Nephron (organoid): ENCODE measurements around the gene GRIK3.

Experiments
- H3K27ac Mint-ChIP-seq, 3 experiments: 2 replicates each; pipeline ENCODE4 v1.8.0; 2020; ENCODE audit warnings: mixed read lengths in 3 of 3, mild to moderate bottlenecking in 2 of 3, moderate library complexity in 1 of 3
- H3K27me3 Mint-ChIP-seq: 2 replicates; pipeline ENCODE4 v1.8.0; 2021; ENCODE audit warnings: low read depth, mild to moderate bottlenecking, moderate library complexity, mixed read lengths
- H3K36me3 Mint-ChIP-seq: 2 replicates; pipeline ENCODE4 v1.8.0; 2020; ENCODE audit warnings: low read depth, mixed read lengths
- H3K4me1 Mint-ChIP-seq: 2 replicates; pipeline ENCODE4 v1.8.0; 2020; ENCODE audit warnings: mixed read lengths
- H3K4me3 Mint-ChIP-seq, 3 experiments: 2 replicates each; pipeline ENCODE4 v1.8.0; 2020; ENCODE audit warnings: mild to moderate bottlenecking in 3 of 3, mixed read lengths in 3 of 3, moderate library complexity in 2 of 3
- H3K9me3 Mint-ChIP-seq: 2 replicates; pipeline ENCODE4 v1.8.0; 2020; ENCODE audit warnings: mixed read lengths
- CTCF ChIP-seq, 3 experiments: fragments of 200-600 bp; sonication (generic); IDR thresholded peaks; one replicate each; pipeline ENCODE4 v1.5.0; 2021; ENCODE audit warnings: antibody characterized with exemption in 3 of 3; ENCODE audit not compliant: unreplicated experiment in 3 of 3

Gene GRIK3

GRCh38 chr1:36782785-36783184 lies 251.5 kb downstream of the GRIK3 start:
- peaks cover 58% of the 10 kb centered on the region for H3K27me3 Mint-ChIP-seq
- no peak for TF ChIP-seq CTCF (IDR thresholded peaks at IDR 0.05; ENCODE audit: unreplicated experiment in 3 of 3)
- H3K9me3 Mint-ChIP-seq: no peaks in the 10 kb centered on the region
- no peaks in the 10 kb centered on the region for H3K36me3 Mint-ChIP-seq
- peaks cover 19% of the 10 kb centered on the region for H3K4me1 Mint-ChIP-seq
- no peak overlapping the region for H3K4me3 Mint-ChIP-seq
- no peak overlapping the region for H3K27ac Mint-ChIP-seq

- no peak for TF ChIP-seq CTCF (IDR thresholded peaks at IDR 0.05; ENCODE audit: unreplicated experiment in 3 of 3)
- Mint-ChIP-seq H3K27ac (no peak overlapping the region), H3K4me3 (no peak overlapping the region), H3K27me3 (peaks cover 58% of the 10 kb centered on the region), H3K36me3 (no peaks in the 10 kb centered on the region), H3K9me3 (no peaks in the 10 kb centered on the region), H3K4me1 (peaks cover 26% of the 10 kb centered on the region)
Observed at GRCh38 chr1:36782085-36782484, 252.2 kb downstream of the GRIK3 start.

GRCh38 chr1:36781098-36781497 lies 253.2 kb downstream of the GRIK3 start:
- TF ChIP-seq CTCF (IDR thresholded peaks at IDR 0.05; ENCODE audit: unreplicated experiment in 3 of 3): no peak
- H3K4me1 Mint-ChIP-seq: peaks cover 35% of the 10 kb centered on the region
- peaks cover 56% of the 10 kb centered on the region for H3K27me3 Mint-ChIP-seq
- H3K36me3 Mint-ChIP-seq: no peaks in the 10 kb centered on the region
- no peaks in the 10 kb centered on the region for H3K9me3 Mint-ChIP-seq
- no peak overlapping the region for H3K27ac Mint-ChIP-seq
- H3K4me3 Mint-ChIP-seq: no peak overlapping the region

- Mint-ChIP-seq H3K27ac (no peak overlapping the region), H3K36me3 (no peaks in the 10 kb centered on the region), H3K9me3 (no peaks in the 10 kb centered on the region), H3K4me3 (no peak overlapping the region), H3K27me3 (peaks cover 61% of the 10 kb centered on the region), H3K4me1 (peaks cover 36% of the 10 kb centered on the region)
- TF ChIP-seq CTCF (IDR thresholded peaks at IDR 0.05; ENCODE audit: unreplicated experiment in 3 of 3): no peak
Observed at GRCh38 chr1:36778740-36779139, 255.6 kb downstream of the GRIK3 start.

GRCh38 chr1:36776948-36777831 lies 257.1 kb downstream of the GRIK3 start:
- no peak for TF ChIP-seq CTCF (IDR thresholded peaks at IDR 0.05; ENCODE audit: unreplicated experiment in 3 of 3)
- no peak overlapping the region for H3K4me3 Mint-ChIP-seq
- peaks cover 36% of the 10 kb centered on the region for H3K4me1 Mint-ChIP-seq
- H3K27me3 Mint-ChIP-seq: peaks cover 59% of the 10 kb centered on the region
- H3K36me3 Mint-ChIP-seq: no peaks in the 10 kb centered on the region
- H3K9me3 Mint-ChIP-seq: no peaks in the 10 kb centered on the region
- peak overlapping the region in 1 of 3 experiments; percentile 24 for H3K27ac Mint-ChIP-seq

- TF ChIP-seq CTCF (IDR thresholded peaks at IDR 0.05; ENCODE audit: unreplicated experiment in 3 of 3): no peak
- Mint-ChIP-seq H3K9me3 (no peaks in the 10 kb centered on the region), H3K27me3 (peaks cover 67% of the 10 kb centered on the region), H3K27ac (no peak overlapping the region), H3K36me3 (no peaks in the 10 kb centered on the region), H3K4me3 (peak overlapping the region in 1 of 3 experiments; percentile 12), H3K4me1 (peaks cover 36% of the 10 kb centered on the region)
Observed at GRCh38 chr1:36776256-36776655, 258.1 kb downstream of the GRIK3 start.
